ENCODE data around the gene CORO2B.
A peak's percentile ranks its signal among the peaks of the same experiment; 100 is the strongest.
"Not testable (repeated sequence)": the region's sequence is repeated elsewhere in the genome, so short reads cannot be mapped to it uniquely, and the experiment has no call there.

Gene CORO2B

DNA sequence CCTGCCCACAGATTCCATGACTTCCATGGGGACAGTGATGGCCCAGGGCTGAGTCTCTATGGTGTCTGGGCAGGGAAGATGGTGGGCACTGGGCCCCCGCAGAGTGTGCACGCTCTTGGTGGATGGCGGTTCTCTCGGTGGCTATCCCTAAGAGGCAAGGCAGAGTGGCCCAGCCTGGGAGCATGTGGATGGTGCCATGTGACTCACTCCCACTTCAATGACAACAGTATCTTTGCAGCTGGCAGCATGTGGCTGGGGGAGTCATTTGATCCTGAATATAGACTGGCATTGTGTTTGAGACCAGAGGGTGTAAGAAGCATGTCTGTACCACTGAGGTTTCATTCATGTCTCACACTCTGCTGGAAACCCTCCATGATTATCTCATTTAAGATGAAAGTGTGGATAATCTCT, 101.2 kb downstream of the CORO2B start:
- DNase-seq, result no peak

DNA sequence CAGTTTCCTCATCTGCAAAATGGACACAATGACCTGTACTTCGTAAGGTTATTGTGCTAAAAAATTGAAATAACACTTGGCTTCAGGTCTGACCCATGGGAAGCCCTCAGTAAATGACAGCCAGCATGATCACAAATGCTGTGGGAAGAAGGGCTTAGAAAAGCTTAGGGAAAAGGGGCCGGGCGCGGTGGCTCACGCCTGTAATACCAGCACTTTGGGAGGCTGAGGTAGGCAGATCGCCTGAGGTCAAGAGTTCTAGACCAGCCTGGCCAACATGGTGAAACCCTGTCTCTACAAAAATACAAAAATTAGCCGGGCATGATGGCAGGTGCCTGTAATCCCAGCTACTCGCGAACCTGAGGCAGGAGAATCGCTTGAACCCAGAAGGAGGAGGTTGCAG, 102.0 kb downstream of the CORO2B start:
- DNase-seq, result not testable (repeated sequence)

DNA sequence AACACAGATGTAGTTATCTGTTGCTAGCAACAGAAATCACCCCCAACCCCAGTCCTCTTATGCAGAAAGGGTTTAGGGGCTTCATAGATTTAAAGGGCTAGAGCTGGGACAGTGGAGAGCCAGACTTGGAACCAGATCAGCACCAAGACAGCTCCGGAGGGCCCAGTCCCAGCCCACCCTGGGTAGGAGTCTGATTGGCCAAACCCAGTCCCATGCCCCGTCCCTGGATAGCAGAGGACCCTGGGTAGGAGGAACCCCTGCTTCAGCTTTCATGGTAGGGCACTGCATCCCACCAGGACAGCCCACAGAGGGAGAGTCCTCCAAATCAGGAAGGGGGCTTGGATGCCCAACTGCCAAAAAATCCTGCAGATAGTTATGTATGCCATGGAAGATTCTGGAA, 103.0 kb downstream of the CORO2B start:
- no peak for DNase-seq

DNA sequence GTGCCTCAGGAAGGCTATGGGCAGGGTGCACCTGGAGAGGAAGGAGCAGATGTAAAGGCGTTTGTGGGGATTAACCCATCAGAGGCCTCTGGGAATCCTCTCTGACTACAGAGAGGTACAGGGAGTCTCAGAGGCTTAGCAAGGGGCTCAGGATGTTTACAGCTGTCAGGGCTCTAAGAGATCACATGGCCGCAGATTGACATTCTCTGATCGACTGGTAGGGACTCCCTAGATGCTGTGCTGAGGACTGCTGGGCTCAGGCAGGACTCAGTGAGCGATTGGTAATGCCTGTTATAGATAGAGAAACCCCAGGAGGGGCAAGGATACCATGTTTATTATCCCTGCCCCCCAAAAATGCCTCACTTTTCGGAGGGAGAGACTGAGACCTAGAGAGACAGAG, 103.5 kb downstream of the CORO2B start:
- no peak for DNase-seq

DNA sequence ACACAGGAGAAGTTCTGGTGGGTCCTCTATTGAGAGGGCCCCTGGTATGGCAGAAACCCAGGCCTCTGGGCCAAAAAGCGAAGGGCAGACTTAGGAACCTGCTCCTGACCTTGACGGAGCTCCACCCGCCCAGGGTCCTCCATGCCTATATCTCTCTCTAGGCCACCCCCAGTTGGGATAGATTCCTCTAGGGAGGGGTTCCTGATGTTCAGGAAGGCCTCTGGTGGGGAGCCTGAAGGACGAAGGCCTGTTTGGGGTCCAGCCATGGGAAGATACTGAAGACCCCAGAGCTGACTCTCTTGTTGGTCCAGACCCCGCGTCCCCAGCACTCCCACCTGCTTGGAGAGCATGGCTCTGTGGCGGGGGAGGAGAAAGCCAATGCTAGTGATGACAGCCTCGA, 104.2 kb downstream of the CORO2B start:
- DNase-seq, result no peak

DNA sequence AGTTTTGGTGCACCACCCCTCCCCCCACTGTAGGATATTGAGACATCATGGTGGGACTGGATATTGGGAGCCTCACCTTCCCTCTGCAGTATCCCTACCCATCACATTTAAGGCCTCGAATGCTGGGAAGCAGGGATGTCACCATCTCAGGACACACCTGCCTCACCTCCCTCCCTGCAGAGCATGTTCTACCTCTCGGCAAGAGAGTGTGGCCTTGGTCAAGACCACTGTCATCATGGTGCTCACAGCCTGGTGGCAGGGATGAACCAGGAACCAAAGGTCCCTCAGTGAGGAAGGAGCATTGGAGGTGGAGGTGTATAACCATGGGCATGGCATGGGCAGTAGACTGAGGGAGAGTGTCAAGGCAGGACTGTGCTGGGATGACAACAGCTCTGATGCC, 104.8 kb downstream of the CORO2B start:
- DNase-seq, result no peak

DNA sequence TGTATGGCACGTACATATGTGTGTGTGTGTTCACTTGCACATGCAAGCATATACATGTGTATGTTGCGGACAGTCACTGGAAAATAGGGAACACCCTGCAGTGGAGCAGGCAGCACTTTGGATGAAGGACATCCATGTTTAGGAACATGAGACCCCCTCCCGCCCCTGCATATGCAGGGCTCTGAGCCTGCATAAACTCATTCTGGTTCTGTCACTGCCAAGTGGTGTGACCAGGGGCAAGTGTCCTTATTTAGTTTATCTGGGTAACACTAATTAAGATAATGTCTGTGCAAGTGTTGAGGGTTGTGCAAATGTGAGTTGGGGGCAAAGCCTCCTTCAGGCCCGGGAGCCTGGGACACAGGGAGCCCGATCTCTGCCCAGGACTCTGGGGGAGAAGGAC, 105.7 kb downstream of the CORO2B start:
- DNase-seq, result no peak

DNA sequence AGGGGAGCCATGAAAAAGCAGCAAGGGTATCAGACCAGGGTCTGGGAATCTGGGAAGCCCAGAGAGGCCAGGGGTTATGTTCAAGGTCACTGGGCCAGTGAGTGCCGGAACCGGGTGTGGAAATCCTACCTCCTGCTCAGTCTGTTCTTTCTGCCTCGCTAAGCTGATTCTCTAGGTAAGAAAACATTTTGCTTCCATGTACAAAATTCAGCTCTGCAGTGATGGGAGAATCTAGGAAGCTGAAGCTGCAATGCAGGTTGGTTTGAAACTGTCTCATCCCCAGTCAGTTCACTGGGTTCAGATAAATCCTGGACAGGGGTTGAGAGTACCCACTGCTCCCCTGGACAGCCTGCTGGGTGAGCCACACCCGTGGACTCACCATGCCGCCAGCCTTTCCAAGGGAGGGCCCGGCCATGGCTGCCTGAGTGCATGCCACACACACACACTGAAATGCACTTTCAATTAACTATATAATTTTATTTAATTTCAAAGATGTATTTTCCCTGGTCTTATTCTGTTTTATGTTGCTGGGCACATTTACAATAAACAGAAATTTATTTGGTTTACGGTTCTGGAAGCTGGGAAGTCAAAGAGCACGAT, 108.4 kb downstream of the CORO2B start:
- DNase-seq, result no peak

DNA sequence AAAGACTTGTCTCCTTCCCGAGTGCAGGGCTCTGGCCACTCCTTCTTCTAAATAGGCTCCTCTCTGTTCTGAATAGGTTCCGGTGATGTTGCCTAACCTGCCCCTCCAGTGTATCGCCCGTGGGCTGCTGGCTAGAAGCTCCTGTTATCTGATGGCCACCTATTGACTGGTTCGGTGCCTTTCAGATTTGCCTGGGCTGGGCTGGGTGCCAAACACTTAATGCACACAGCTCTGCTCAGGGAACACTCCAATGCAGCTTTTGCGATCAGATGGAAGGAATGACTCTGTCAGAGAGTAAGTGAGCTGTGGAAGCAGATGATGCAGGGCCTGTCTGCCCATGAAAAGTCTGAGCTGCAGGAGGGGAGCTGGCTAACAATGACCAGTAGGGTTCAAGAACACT, 112.9 kb downstream of the CORO2B start:
- peak; percentile 55 for DNase-seq

DNA sequence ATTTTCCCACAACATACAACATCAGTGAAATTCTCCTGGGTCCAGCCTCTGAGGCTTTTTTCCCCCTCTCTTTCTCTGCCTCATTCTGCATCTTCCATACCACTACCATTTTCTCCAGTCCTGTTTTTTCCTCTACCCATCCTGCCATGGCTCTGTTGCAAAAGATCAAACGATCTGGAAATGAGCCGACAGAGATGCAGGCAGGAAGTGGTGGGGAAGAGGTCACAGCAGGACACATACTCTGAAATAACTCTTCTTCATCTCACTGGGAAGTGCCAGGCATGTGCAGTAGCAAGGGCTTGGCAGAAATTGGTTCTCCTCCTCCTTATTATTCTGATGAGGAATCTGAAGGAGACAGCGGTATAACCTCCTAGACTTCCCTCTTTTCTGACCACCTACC, 114.3 kb downstream of the CORO2B start:
- DNase-seq, result no peak

DNA sequence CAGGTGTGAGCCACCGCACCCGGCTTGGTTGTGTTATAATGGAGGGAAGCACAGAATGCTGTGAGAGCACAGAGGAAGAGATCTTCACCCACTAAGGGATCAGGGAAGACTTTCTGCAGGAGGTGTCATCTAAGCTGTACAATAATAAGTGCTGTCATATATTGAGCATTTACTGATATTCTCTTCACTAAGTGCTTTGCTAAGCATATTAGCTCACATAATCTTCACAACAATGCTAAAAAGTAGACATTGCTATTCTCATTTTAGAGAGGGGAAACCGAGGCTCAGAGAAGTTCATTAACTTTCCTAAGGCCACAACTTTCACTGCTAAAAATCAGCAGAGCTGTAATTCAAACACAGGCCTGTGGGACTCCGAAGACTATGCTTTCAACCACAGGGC, 115.3 kb downstream of the CORO2B start:
- DNase-seq, result no peak

DNA sequence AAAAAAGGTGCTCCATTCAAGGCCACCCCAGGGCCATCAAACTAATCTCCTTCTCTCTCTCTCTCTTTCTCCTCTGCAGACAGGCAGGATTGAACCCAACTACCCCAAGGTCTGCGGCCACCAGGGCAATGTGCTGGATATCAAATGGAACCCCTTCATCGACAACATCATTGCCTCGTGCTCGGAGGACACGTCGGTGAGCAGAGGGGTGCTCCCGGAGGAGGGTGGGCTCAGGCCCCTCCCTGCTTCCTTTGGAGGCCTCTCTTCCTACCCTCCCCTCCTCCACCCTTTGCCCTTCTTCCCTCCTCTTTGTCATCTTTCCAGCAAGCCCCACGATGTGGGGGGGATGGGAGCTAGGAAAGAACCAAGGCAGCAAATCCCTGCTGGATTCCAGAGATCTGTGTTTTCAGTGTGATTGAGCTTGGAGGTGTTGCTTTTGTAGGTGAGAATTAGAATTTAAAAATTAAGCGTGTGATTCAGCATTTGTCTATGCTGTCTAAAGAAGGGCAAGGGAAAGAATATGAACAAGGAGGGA, 116.3 kb downstream of the CORO2B start:
- no peak for DNase-seq

DNA sequence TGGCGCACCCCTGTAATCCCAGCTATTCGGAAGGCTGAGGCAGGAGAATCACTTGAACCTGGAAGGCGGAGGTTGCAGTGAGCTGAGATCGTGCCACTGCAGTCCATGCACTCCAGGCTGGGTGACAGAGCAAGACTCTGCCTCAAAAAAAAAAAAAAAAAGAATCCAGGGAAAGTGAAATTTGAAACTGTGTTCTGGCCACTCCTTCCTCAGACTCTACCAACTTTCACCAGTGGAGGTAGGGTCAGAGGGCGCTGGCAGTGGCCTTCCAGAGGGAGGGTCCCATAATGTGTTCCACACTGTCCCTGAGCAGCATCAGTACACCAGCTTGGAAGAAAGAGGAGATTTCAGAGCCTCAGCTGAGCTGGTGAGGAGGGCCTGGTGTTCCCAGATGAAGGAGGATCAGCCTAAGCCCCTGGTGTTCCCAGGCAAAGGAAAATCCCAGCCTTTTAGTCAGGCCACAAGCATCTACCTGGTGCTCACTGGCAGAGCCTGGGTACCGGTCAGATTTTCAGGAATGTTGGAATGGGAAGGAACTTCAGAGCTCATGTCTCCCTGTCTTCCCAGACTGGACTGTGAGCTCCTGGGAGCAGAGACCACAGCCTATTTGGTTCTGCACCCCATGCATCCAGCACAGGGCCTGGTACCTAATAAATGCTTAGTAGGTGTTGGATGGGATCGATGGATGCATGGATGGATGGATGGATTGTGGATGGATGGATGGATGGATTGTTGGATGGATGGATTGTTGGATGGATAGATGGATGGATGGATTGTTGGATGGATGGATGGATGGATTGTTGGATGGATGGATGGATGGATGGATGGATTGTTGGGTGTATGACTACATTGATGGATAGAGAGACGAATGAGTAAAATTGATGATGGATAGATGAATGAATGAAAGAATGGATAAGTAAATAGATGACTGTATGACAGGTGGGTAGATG, 117.9 kb downstream of the CORO2B start:
- no peak for DNase-seq

DNA sequence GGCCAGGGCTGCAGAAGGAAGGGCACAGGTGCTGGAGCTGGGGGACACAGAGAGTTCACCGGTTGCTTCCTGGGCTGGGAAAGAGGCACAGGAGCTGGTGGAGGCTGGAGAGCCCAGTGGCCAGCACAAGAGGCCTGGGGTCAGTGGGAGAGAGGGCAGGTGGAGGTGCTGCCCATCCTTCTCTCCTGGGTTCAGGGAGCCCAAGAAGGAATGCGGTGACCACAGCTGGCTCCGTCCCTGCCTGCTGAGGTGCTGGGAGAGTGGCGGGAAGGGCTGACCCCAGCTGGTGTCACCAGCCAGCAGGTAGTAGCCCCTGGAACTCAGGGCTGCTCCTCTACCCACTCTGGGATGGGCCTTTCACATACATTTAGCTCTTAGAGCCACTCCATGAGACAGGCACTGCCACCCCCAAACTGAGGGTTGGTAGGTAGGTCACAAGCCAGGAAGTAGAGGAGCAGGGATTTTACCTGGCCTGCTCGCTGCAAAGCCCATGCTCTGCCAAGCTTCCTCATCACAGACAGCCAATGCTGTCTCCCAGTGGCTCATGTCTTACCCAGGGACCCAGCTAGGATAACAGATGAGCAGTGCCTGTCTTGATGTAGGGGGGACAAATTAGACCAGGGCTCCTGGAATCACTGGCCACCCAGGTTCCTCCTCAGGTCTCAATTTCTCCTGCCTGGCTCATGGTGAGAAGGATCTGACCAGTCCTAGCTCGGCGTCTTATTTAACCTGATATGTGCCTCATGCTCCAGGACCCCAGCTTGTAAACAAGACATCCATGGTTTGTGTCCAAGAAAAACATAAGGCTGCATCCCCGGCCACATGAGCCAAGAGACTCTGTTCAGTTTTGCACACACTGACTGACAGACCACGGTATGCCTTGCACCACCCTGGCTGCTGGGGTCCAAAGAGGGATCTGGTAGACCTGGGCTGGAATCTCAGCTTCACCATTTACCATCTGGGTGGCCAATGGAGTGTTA, 119.2 kb downstream of the CORO2B start:
- DNase-seq, result no peak

DNA sequence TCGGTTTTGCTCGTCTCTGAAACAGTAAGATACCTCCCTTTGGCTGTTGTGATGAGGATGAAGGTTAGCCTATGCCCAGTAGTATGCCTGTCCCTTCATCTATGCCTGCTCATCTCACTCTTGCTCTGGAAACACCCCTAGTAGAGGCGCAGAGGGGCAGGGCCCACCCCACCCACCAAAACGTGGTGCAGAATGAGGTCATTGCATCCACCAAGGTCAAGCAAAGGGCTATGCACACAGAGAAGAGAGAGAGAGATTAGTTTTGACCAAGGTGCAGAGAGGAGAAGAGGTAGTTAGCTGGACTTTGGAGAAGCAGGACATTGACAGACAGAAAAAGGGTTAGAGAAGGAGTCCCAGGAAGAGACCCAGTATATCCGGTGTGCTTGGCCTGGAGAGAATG, 119.9 kb downstream of the CORO2B start:
- no peak for DNase-seq

DNA sequence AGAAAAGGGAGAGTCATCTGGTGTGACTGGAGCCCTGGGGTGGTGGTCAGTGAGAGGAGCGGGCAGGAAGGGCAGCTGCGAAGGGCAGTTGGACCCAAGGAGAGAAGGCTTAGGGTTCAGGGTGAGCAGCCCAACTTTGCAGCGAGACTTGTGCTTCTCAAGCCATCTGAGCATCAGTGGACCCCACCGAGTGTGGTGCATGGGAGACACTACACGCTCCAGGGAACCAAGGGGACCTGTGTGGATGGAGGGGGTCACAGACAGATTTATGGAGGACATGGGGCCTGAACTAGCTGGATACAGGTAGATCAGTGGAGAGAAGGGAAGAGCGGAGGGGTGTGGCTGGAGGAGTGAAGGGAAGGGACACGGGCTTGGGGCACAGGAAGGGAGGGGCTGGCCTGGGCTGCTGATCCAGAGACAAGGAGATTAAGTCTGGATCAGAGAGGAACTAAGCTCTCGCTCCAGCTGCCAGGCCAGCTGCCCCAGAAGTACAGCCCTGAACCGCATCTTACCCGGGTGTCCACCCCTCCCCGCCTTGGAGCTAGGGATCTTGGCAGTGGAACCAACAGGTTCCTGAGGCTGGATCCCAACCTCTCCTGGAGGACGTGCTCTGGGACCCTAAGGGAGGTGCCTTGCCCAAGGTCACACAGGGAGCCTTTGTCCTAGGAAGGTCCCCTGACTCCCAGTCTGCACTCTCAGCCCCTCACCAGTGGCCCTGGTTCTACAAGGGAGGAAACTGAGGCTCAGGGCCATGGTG, 120.5 kb downstream of the CORO2B start:
- no peak for DNase-seq

DNA sequence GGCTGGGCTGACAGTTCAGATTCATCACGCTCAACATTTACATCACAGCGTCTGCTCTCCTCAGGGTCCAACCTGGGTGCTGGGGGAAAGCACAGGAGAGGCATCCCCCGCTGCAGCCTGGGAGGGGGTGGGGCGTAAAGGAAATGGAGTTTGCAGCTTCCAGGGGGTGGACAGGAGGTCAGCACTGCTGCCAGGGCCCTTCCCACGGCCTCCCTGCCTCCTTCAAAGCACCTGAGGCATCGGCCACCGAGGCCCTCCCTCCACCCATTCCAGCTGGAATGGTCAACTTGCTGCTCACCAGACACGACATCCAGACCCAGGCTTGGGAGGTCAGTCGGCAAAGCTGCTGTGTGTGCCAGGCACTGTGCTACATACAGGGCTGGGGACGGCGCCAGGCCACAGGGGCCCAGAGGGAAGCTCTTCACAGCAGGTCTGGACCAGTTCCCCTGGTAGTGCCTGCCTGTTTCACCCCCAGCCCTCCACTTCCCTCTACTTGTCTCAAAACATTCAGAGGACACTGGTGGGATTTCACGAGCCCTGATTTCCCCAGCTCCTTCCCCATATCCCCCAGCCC, 121.2 kb downstream of the CORO2B start:
- no peak for DNase-seq

DNA sequence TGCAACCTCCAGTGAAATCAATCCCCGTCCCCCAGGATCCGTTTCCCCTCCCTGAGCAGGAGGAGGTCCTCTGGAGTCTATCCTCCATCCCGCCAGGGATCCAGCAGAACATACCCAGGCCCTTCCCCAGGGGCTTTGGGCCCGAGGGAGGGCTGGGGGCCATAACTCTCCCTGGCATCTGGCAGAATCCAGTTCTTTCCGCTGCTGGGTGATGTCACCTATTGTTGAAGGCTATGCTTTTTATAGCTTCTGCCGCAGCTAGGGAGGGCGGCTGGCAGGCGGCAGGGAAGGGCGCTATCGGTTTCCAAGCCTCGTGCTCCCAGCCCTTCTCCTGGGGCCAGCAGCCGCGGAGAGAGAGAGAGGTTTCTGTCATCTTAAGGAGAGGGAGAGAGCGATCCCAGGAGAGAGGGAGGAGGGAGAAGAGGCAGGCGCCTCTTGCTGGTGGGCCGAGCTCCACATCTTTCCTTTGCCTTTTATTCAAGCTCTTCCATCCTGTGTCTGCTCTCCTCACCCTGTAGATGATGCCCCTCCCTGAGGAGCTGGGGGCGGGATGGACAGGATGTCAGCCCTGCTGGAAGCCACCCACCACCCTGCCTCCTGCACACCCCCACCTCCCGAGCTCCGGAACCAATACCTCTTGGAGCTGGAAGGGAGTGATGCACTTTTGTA, 121.8 kb downstream of the CORO2B start:
- peak; percentile 46 for DNase-seq

DNA sequence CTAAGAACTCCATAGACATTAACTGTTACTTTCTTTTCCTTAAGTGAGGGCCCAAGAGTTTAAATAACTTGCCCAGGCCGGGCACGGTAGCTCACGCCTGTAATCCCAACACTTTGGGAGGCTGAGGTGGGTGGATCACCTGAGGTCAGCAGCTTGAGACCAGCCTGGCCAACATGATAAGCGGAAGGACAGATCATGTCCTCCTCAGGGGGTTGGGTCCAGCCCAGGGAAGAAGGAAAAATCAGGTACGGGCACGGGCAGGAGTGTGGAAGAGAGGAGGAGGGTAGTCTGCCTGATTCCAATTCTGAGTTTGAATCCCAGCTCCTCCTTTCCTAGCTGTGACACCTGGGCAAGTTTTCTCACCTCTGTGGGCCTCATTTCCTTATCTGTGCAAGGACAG, 123.1 kb downstream of the CORO2B start:
- DNase-seq, result no peak

DNA sequence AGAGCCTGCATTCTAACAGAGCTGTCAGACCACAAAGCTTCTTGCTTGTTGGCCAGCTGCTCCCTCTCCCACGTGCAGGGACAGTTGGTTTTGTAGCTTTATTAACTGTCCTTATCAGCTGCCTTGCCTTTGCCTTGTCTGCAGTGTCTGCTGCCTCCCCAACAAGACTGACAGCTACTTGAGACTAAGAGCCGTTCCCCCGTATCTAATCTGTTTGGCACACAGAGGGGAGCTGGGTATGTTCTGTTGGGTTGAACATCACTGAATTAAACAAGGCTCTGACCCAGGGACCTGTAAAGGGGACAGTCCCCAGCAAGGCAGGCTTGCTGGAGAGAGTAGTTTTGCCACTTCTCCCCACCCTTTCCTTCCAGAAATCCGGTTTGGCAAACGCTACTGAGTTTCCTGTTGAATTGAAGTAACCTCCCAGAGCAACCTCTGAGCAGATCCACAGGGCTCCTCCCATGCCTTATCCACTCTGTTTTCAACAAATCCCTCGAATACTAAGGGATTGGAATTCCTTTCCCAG, 125.8 kb downstream of the CORO2B start:
- no peak for DNase-seq

DNA sequence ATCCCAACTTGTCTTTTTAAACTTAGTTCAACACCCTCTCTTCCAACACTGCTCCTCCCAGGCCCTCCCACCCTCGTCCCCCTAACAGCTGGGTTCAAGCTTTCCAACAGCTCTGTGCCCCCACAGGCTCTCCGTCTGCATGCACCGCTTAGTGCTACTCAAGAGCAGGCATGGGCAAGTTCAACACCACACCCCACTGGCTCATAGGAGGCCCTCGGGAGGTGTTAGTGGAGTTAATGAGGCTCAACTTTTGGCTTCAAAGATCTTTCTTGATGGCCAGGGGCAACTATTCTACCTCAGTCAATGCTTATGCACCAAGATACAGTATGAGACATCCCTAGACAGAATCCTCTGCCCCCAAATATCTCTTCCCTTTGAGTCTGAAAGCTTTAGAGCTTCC, 127.5 kb downstream of the CORO2B start:
- DNase-seq, result no peak

Measured in NCI-H2107 (cell line).